AG09309 (cell line): ENCODE measurements around the gene AASDH.

ENCODE experiments used
- DNase-seq: peaks from one replicate; pipeline ENCODE4 v3.0.0-alpha.2; 2010; ENCODE audit warnings: low read depth
- H3K4me3 ChIP-seq: 2 replicates; pipeline ENCODE4 v1.5.1; 2011; ENCODE audit warnings: mild to moderate bottlenecking, low read depth, low read length, moderate library complexity; ENCODE audit not compliant: control insufficient read depth
- TF ChIP-seq, protein P1 (sequence below): IDR thresholded peaks from 2 replicates; pipeline ENCODE4 v1.5.1; 2011; ENCODE audit warnings: mild to moderate bottlenecking, low read depth, low read length, inconsistent platforms; ENCODE audit not compliant: insufficient read depth, control insufficient read depth; ENCODE audit errors: missing control alignments

Gene AASDH

GRCh38 chr4:56321251-56321650 is 66.0 kb downstream of the AASDH start:
- DNase-seq: no peak
- no peak overlapping the region for H3K4me3 ChIP-seq
- TF ChIP-seq, protein P1, sequence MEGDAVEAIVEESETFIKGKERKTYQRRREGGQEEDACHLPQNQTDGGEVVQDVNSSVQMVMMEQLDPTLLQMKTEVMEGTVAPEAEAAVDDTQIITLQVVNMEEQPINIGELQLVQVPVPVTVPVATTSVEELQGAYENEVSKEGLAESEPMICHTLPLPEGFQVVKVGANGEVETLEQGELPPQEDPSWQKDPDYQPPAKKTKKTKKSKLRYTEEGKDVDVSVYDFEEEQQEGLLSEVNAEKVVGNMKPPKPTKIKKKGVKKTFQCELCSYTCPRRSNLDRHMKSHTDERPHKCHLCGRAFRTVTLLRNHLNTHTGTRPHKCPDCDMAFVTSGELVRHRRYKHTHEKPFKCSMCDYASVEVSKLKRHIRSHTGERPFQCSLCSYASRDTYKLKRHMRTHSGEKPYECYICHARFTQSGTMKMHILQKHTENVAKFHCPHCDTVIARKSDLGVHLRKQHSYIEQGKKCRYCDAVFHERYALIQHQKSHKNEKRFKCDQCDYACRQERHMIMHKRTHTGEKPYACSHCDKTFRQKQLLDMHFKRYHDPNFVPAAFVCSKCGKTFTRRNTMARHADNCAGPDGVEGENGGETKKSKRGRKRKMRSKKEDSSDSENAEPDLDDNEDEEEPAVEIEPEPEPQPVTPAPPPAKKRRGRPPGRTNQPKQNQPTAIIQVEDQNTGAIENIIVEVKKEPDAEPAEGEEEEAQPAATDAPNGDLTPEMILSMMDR: no peak

GRCh38 chr4:56320293-56320692 is 67.0 kb downstream of the AASDH start:
- H3K4me3 ChIP-seq: no peak overlapping the region
- DNase-seq: no peak
- TF ChIP-seq, protein P1: no peak

- no peak overlapping the region for H3K4me3 ChIP-seq
- DNase-seq: no peak
- TF ChIP-seq, protein P1: no peak
Measured at GRCh38 chr4:56318555-56318954, 68.7 kb downstream of the AASDH start.

DNA sequence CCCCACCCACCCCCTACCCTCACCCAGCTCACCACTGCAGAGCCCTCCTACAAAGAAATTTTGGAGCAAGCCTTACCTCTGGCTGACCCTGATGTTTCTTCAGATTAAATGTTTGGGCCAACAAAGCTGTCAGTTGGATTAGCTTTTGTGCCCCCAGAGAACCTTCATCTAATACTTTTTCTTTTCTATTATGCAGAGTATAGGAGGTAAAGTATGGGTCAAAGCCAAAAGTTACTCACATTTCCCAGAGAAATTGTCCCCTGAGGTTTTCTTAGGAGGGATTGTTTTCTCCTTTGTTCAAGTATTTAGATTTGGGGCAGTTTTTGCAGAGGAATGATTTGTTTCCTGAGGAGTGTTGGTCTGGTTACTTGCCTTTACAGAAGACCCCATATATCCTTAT is 69.5 kb downstream of the AASDH start:
- TF ChIP-seq, protein P1: no peak
- DNase-seq: no peak
- no peak overlapping the region for H3K4me3 ChIP-seq

DNA sequence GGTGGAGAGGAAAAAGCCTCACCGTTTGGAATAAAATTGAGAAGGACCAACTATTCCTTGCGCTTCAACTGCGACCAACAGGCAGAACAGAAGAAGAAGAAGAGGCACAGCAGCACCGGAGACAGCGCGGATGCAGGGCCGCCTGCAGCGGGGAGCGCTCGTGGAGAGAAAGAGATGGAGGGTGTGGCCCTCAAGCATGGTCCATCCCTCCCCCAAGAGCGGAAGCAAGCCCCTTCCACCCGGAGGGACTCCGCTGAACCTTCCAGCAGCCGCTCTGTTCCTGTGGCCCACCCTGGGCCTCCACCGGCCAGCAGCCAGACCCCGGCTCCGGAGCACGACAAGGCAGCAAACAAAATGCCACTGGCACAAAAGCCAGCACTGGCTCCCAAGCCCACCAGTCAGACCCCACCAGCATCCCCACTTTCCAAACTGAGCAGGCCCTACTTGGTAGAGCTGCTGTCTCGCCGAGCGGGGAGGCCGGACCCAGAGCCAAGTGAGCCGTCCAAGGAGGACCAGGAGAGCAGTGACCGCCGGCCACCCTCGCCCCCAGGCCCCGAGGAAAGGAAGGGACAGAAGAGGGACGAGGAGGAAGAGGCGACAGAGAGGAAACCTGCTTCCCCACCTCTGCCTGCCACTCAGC is 71.2 kb downstream of the AASDH start:
- DNase-seq: no peak
- TF ChIP-seq, protein P1: no peak
- no peak overlapping the region for H3K4me3 ChIP-seq

DNA sequence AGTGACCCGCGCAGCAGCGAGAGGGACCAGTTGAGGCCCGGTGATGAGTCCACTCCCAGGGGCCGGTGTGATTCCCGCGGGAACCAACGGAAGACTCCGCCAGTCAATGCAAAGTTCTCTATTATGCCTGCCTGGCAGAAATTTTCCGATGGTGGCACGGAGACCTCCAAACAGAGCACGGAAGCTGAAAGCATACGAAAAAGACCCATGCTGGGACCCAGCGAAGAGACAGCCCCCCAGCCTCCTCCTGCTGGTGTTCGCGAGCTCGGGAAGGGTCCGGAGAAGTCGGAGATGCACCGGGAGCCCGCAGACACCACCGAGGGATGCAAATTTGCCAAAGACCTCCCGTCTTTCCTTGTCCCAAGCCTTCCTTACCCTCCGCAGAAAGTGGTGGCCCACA is 71.7 kb downstream of the AASDH start:
- no peak overlapping the region for H3K4me3 ChIP-seq
- TF ChIP-seq, protein P1: no peak
- DNase-seq: no peak
